ENCODE measurements around the gene KCNJ2.
A peak's percentile ranks its signal among the peaks of the same experiment; 100 is the strongest.

KCNJ2 gene

GRCh38 chr17:70168977-70169708, at the start of gene KCNJ2:
KCNJ2 (plus strand) TSS chr17:70169532; CDS start chr17:70175040, 5,508 bp downstream.
- no peaks in the 10 kb centered on the region for H3K9me3 Mint-ChIP-seq
- DNase-seq (ENCODE audit: low spot score in 2 of 2) (peak in 1 of 2 donors; percentile 14), ATAC-seq (replicated peaks; ENCODE audit: extremely low read depth, poor library complexity, severe bottlenecking) (peak; percentile 62)
- peaks cover 68% of the 10 kb centered on the region for H3K27me3 Mint-ChIP-seq
- H3K36me3 Mint-ChIP-seq (ENCODE audit: insufficient read depth) = no peaks in the 10 kb centered on the region
- H3K27ac Mint-ChIP-seq (ENCODE audit: low read depth) = no peak within 1 kb of the TSS
- H3K4me1 Mint-ChIP-seq = peaks cover 12% of the 10 kb centered on the region
- peak within 1 kb of the TSS; percentile 63 for H3K4me3 Mint-ChIP-seq

- H3K4me3 Mint-ChIP-seq = no peak overlapping the region
- no peak overlapping the region for H3K27ac Mint-ChIP-seq (ENCODE audit: low read depth)
- H3K4me1 Mint-ChIP-seq = no peaks in the 10 kb centered on the region
- no peaks in the 10 kb centered on the region for H3K9me3 Mint-ChIP-seq
- no peaks in the 10 kb centered on the region for H3K36me3 Mint-ChIP-seq (ENCODE audit: insufficient read depth)
- DNase-seq (ENCODE audit: low spot score in 2 of 2) (no peak), ATAC-seq (replicated peaks; ENCODE audit: extremely low read depth, poor library complexity, severe bottlenecking) (no peak)
- no peaks in the 10 kb centered on the region for H3K27me3 Mint-ChIP-seq
Measured at GRCh38 chr17:70119545-70119944, 49.8 kb upstream of the KCNJ2 start.

- H3K36me3 Mint-ChIP-seq (ENCODE audit: insufficient read depth) = no peaks in the 10 kb centered on the region
- H3K4me1 Mint-ChIP-seq = no peaks in the 10 kb centered on the region
- ATAC-seq (replicated peaks; ENCODE audit: extremely low read depth, poor library complexity, severe bottlenecking) (no peak), DNase-seq (ENCODE audit: low spot score in 2 of 2) (no peak)
- no peaks in the 10 kb centered on the region for H3K27me3 Mint-ChIP-seq
- no peak overlapping the region for H3K27ac Mint-ChIP-seq (ENCODE audit: low read depth)
- no peak overlapping the region for H3K4me3 Mint-ChIP-seq
- H3K9me3 Mint-ChIP-seq = no peaks in the 10 kb centered on the region
Measured at GRCh38 chr17:70119983-70120382, 49.3 kb upstream of the KCNJ2 start.

- Mint-ChIP-seq H3K36me3 (ENCODE audit: insufficient read depth) (no peaks in the 10 kb centered on the region), H3K4me1 (no peaks in the 10 kb centered on the region), H3K9me3 (no peaks in the 10 kb centered on the region), H3K27ac (ENCODE audit: low read depth) (no peak overlapping the region), H3K4me3 (no peak overlapping the region), H3K27me3 (no peaks in the 10 kb centered on the region)
- ATAC-seq (replicated peaks; ENCODE audit: extremely low read depth, poor library complexity, severe bottlenecking) (no peak), DNase-seq (ENCODE audit: low spot score in 2 of 2) (no peak)
Measured at GRCh38 chr17:70120425-70120824, 48.9 kb upstream of the KCNJ2 start.

GRCh38 chr17:70121126-70121525, 48.2 kb upstream of the KCNJ2 start:
- Mint-ChIP-seq H3K4me3 (no peak overlapping the region), H3K27ac (ENCODE audit: low read depth) (no peak overlapping the region), H3K27me3 (no peaks in the 10 kb centered on the region), H3K36me3 (ENCODE audit: insufficient read depth) (no peaks in the 10 kb centered on the region), H3K9me3 (no peaks in the 10 kb centered on the region), H3K4me1 (no peaks in the 10 kb centered on the region)
- no peak for ATAC-seq (replicated peaks; ENCODE audit: extremely low read depth, poor library complexity, severe bottlenecking)
- DNase-seq (ENCODE audit: low spot score in 2 of 2) = no peak

- ATAC-seq (replicated peaks; ENCODE audit: extremely low read depth, poor library complexity, severe bottlenecking) (no peak), DNase-seq (ENCODE audit: low spot score in 2 of 2) (no peak)
- H3K4me1 Mint-ChIP-seq = no peaks in the 10 kb centered on the region
- H3K27ac Mint-ChIP-seq (ENCODE audit: low read depth) = no peak overlapping the region
- no peak overlapping the region for H3K4me3 Mint-ChIP-seq
- H3K36me3 Mint-ChIP-seq (ENCODE audit: insufficient read depth) = no peaks in the 10 kb centered on the region
- no peaks in the 10 kb centered on the region for H3K9me3 Mint-ChIP-seq
- H3K27me3 Mint-ChIP-seq = no peaks in the 10 kb centered on the region
Measured at GRCh38 chr17:70123193-70123592, 46.1 kb upstream of the KCNJ2 start.

- Mint-ChIP-seq H3K9me3 (no peaks in the 10 kb centered on the region), H3K36me3 (ENCODE audit: insufficient read depth) (no peaks in the 10 kb centered on the region), H3K27me3 (no peaks in the 10 kb centered on the region), H3K4me3 (no peak overlapping the region), H3K4me1 (no peaks in the 10 kb centered on the region), H3K27ac (ENCODE audit: low read depth) (no peak overlapping the region)
- no peak for ATAC-seq (replicated peaks; ENCODE audit: extremely low read depth, poor library complexity, severe bottlenecking)
- no peak for DNase-seq (ENCODE audit: low spot score in 2 of 2)
Measured at GRCh38 chr17:70124723-70125122, 44.6 kb upstream of the KCNJ2 start.

- no peak for DNase-seq (ENCODE audit: low spot score in 2 of 2)
- Mint-ChIP-seq H3K27me3 (no peaks in the 10 kb centered on the region), H3K27ac (ENCODE audit: low read depth) (no peak overlapping the region), H3K9me3 (peaks cover 7% of the 10 kb centered on the region), H3K4me3 (no peak overlapping the region), H3K36me3 (ENCODE audit: insufficient read depth) (no peaks in the 10 kb centered on the region), H3K4me1 (no peaks in the 10 kb centered on the region)
- ATAC-seq (replicated peaks; ENCODE audit: extremely low read depth, poor library complexity, severe bottlenecking) = no peak
Measured at GRCh38 chr17:70127221-70127873, 42.0 kb upstream of the KCNJ2 start.

GRCh38 chr17:70128727-70129238, 40.5 kb upstream of the KCNJ2 start:
- H3K4me3 Mint-ChIP-seq = no peak overlapping the region
- ATAC-seq (replicated peaks; ENCODE audit: extremely low read depth, poor library complexity, severe bottlenecking) = no peak
- no peaks in the 10 kb centered on the region for H3K36me3 Mint-ChIP-seq (ENCODE audit: insufficient read depth)
- peaks cover 9% of the 10 kb centered on the region for H3K9me3 Mint-ChIP-seq
- no peaks in the 10 kb centered on the region for H3K27me3 Mint-ChIP-seq
- no peak overlapping the region for H3K27ac Mint-ChIP-seq (ENCODE audit: low read depth)
- H3K4me1 Mint-ChIP-seq = no peaks in the 10 kb centered on the region
- DNase-seq (ENCODE audit: low spot score in 2 of 2) = no peak

- H3K27me3 Mint-ChIP-seq = no peaks in the 10 kb centered on the region
Measured at GRCh38 chr17:70130289-70130688, 39.0 kb upstream of the KCNJ2 start.

GRCh38 chr17:70132505-70132904, 36.8 kb upstream of the KCNJ2 start:
- Mint-ChIP-seq H3K9me3 (peaks cover 9% of the 10 kb centered on the region), H3K4me1 (peaks cover 7% of the 10 kb centered on the region), H3K4me3 (no peak overlapping the region), H3K27me3 (no peaks in the 10 kb centered on the region), H3K36me3 (ENCODE audit: insufficient read depth) (no peaks in the 10 kb centered on the region), H3K27ac (ENCODE audit: low read depth) (no peak overlapping the region)
- no peak for ATAC-seq (replicated peaks; ENCODE audit: extremely low read depth, poor library complexity, severe bottlenecking)
- no peak for DNase-seq (ENCODE audit: low spot score in 2 of 2)

More at GRCh38 chr17:70130289-70130688, 39.0 kb upstream of the KCNJ2 start:
- no peak overlapping the region for H3K4me3 Mint-ChIP-seq
- H3K36me3 Mint-ChIP-seq (ENCODE audit: insufficient read depth) = no peaks in the 10 kb centered on the region
- peaks cover 9% of the 10 kb centered on the region for H3K9me3 Mint-ChIP-seq
- ATAC-seq (replicated peaks; ENCODE audit: extremely low read depth, poor library complexity, severe bottlenecking) (no peak), DNase-seq (ENCODE audit: low spot score in 2 of 2) (no peak)
- H3K27ac Mint-ChIP-seq (ENCODE audit: low read depth) = no peak overlapping the region
- no peaks in the 10 kb centered on the region for H3K4me1 Mint-ChIP-seq

GRCh38 chr17:70134042-70134441, 35.3 kb upstream of the KCNJ2 start:
- ATAC-seq (replicated peaks; ENCODE audit: extremely low read depth, poor library complexity, severe bottlenecking) (no peak), DNase-seq (ENCODE audit: low spot score in 2 of 2) (no peak)
- peaks cover 8% of the 10 kb centered on the region for H3K4me1 Mint-ChIP-seq
- H3K4me3 Mint-ChIP-seq = no peak overlapping the region
- H3K9me3 Mint-ChIP-seq = peaks cover 9% of the 10 kb centered on the region
- no peaks in the 10 kb centered on the region for H3K27me3 Mint-ChIP-seq
- no peak overlapping the region for H3K27ac Mint-ChIP-seq (ENCODE audit: low read depth)
- H3K36me3 Mint-ChIP-seq (ENCODE audit: insufficient read depth) = no peaks in the 10 kb centered on the region

GRCh38 chr17:70134777-70135176, 34.6 kb upstream of the KCNJ2 start:
- Mint-ChIP-seq H3K9me3 (peaks cover 9% of the 10 kb centered on the region), H3K27ac (ENCODE audit: low read depth) (no peak overlapping the region)
- no peak for ATAC-seq (replicated peaks; ENCODE audit: extremely low read depth, poor library complexity, severe bottlenecking)

More at GRCh38 chr17:70134777-70135176, 34.6 kb upstream of the KCNJ2 start:
- Mint-ChIP-seq H3K36me3 (ENCODE audit: insufficient read depth) (no peaks in the 10 kb centered on the region), H3K27me3 (no peaks in the 10 kb centered on the region), H3K4me3 (no peak overlapping the region), H3K4me1 (peaks cover 8% of the 10 kb centered on the region)
- no peak for DNase-seq (ENCODE audit: low spot score in 2 of 2)
